Fibroblast of villous mesenchyme (primary cell): ENCODE measurements around the gene HIVEP3. TPM values are rescaled to one million over a fixed set of nuclear protein-coding genes. Genes with fewer than 3 reads are reported as not detected.
A peak's percentile ranks its signal among the peaks of the same experiment; 100 is the strongest.

Experiments
- DNase-seq: peaks from one replicate; pipeline ENCODE4 v3.0.0-alpha.2; 2010; ENCODE audit warnings: low read depth
- H3K4me3 ChIP-seq: 2 replicates; pipeline ENCODE4 v1.5.1; 2011; ENCODE audit warnings: low read depth, mild to moderate bottlenecking, low read length
- CTCF ChIP-seq: IDR thresholded peaks from 2 replicates; pipeline ENCODE4 v1.5.1; 2012; ENCODE audit warnings: low read depth, mild to moderate bottlenecking, low read length; ENCODE audit not compliant: insufficient read depth
- total RNA-seq: library from RNA; depleted of rRNA; stranded (reverse); fragments of >200 nt; gene quantifications from 2 replicates; pipeline ENCODE4 v1.2.3, GENCODE V29; 2012

HIVEP3 gene
- total RNA-seq, 1 donor = 0.86 TPM

- H3K4me3 ChIP-seq = no peak overlapping the region
- no peak for TF ChIP-seq CTCF
- DNase-seq = no peak
These were observed 194.5 kb downstream of the HIVEP3 start for GRCh38 chr1:41724248-41724647.

GRCh38 chr1:41723786-41724185 is 194.9 kb downstream of the HIVEP3 start:
- H3K4me3 ChIP-seq = no peak overlapping the region
- DNase-seq = peak; percentile 18
- no peak for TF ChIP-seq CTCF

GRCh38 chr1:41722184-41722583 is 196.5 kb downstream of the HIVEP3 start:
- no peak for DNase-seq
- no peak for TF ChIP-seq CTCF
- H3K4me3 ChIP-seq = no peak overlapping the region

GRCh38 chr1:41720861-41721410 is 197.8 kb downstream of the HIVEP3 start:
- DNase-seq = no peak
- no peak for TF ChIP-seq CTCF

GRCh38 chr1:41719590-41719989 is 199.1 kb downstream of the HIVEP3 start:
- no peak for DNase-seq
- TF ChIP-seq CTCF = no peak
- no peak overlapping the region for H3K4me3 ChIP-seq

More at GRCh38 chr1:41720861-41721410, 197.8 kb downstream of the HIVEP3 start:
- H3K4me3 ChIP-seq = no peak overlapping the region

GRCh38 chr1:41719128-41719527 is 199.6 kb downstream of the HIVEP3 start:
- no peak for TF ChIP-seq CTCF
- DNase-seq = no peak
- no peak overlapping the region for H3K4me3 ChIP-seq

- no peak overlapping the region for H3K4me3 ChIP-seq
- peak; percentile 22 for DNase-seq
- TF ChIP-seq CTCF = no peak
These were observed 200.2 kb downstream of the HIVEP3 start for GRCh38 chr1:41718497-41718896.
